HEK293 (cell line): ENCODE results near the gene TIMM44.

Experiments used
- CTCF ChIA-PET: fragments of 350-600 bp; formaldehyde crosslinking; extraction: SDS; loops from one replicate; lab custom pipeline; 2021; ENCODE audit warnings: antibody characterized with exemption; lab: Yijun Ruan, JAX
- POLR2A ChIA-PET: fragments of 300-600 bp; formaldehyde crosslinking; extraction: SDS; loops from one replicate; lab custom pipeline; 2020; ENCODE audit warnings: antibody characterized with exemption, inconsistent platforms; lab: Yijun Ruan, JAX
- H3K27ac ChIP-seq: fragments of 200-500 bp; sonication (Bioruptor generic); 2 replicates; pipeline ENCODE4 v1.5.1; 2014; ENCODE audit warnings: low read depth, low read length, control low read depth, inconsistent platforms; ENCODE audit errors: extremely low read depth
- H3K36me3 ChIP-seq, 2 experiments: fragments of 200-500 bp in 1 of 2; sonication (Bioruptor generic) in 1 of 2; 1 replicate in 1 of 2; 2 replicates in 1 of 2; pipeline ENCODE4 v1.5.1; 2014 to 2017; ENCODE audit warnings: inconsistent platforms in 2 of 2, low read length in 2 of 2; ENCODE audit not compliant: control insufficient read depth in 2 of 2, insufficient read depth in 1 of 2
- H3K4me1 ChIP-seq: fragments of 200-500 bp; sonication (Bioruptor generic); 2 replicates; pipeline ENCODE4 v1.5.1; 2014; ENCODE audit warnings: mild to moderate bottlenecking, low read length, inconsistent platforms; ENCODE audit not compliant: control insufficient read depth, insufficient read depth
- H3K4me3 ChIP-seq: 2 replicates; pipeline ENCODE4 v1.5.1; 2011; ENCODE audit warnings: low read depth, mild to moderate bottlenecking, control low read depth, low read length, moderate library complexity
- H3K9me3 ChIP-seq: fragments of 200-500 bp; sonication (Bioruptor generic); 2 replicates; pipeline ENCODE4 v1.5.1; 2014; ENCODE audit warnings: low read depth, low read length, inconsistent platforms; ENCODE audit not compliant: control insufficient read depth, insufficient read depth
- GLI4 ChIP-seq: fragments of 450-650 bp; formaldehyde crosslinking; IDR thresholded peaks from 2 replicates; pipeline ENCODE4 v1.5.1; 2016; ENCODE audit warnings: missing biosample characterization, missing genetic modification characterization
- HOXC10 ChIP-seq: sonication (generic); formaldehyde crosslinking; IDR thresholded peaks from 2 replicates; pipeline ENCODE4 v1.8.1; 2023; ENCODE audit warnings: mild to moderate bottlenecking, missing genetic modification reagents
- IKZF3 ChIP-seq: fragments of 450-650 bp; IDR thresholded peaks from 2 replicates; pipeline ENCODE4 v1.5.0; 2018; ENCODE audit warnings: missing biosample characterization, mild to moderate bottlenecking, missing genetic modification characterization, moderate library complexity
- KLF9 ChIP-seq: fragments of 450-650 bp; formaldehyde crosslinking; IDR thresholded peaks from 2 replicates; pipeline ENCODE4 v1.5.1; 2016; ENCODE audit warnings: missing biosample characterization, missing genetic modification characterization, low read depth
- PRDM1 ChIP-seq: fragments of 450-650 bp; formaldehyde crosslinking; IDR thresholded peaks from 2 replicates; pipeline ENCODE4; 2016; ENCODE audit warnings: missing biosample characterization, missing genetic modification characterization
- SP3 ChIP-seq: fragments of 450-650 bp; formaldehyde crosslinking; IDR thresholded peaks from 2 replicates; pipeline ENCODE4 v1.5.1; 2016; ENCODE audit warnings: missing biosample characterization, missing genetic modification characterization
- ZNF114 ChIP-seq: fragments of 450-650 bp; formaldehyde crosslinking; IDR thresholded peaks from 2 replicates; pipeline ENCODE4 v1.5.0; 2017; ENCODE audit warnings: missing biosample characterization, missing genetic modification characterization
- ZNF121 ChIP-seq: fragments of 450-650 bp; formaldehyde crosslinking; IDR thresholded peaks from 2 replicates; pipeline ENCODE4 v1.5.1; 2016; ENCODE audit warnings: missing biosample characterization, missing genetic modification characterization
- ZNF133 ChIP-seq: fragments of 450-650 bp; formaldehyde crosslinking; IDR thresholded peaks from 2 replicates; pipeline ENCODE4 v1.5.1; 2016; ENCODE audit warnings: missing biosample characterization, missing genetic modification characterization
- ZNF175 ChIP-seq: fragments of 450-650 bp; formaldehyde crosslinking; IDR thresholded peaks from 2 replicates; pipeline ENCODE4 v1.5.1; 2016; ENCODE audit warnings: missing biosample characterization, missing genetic modification characterization
- ZNF416 ChIP-seq: fragments of 450-650 bp; formaldehyde crosslinking; IDR thresholded peaks from 2 replicates; pipeline ENCODE4 v1.5.1; 2016; ENCODE audit warnings: missing biosample characterization, missing genetic modification characterization
- ZNF423 ChIP-seq: fragments of 450-650 bp; formaldehyde crosslinking; IDR thresholded peaks from 2 replicates; pipeline ENCODE4 v1.5.1; 2016; ENCODE audit warnings: missing biosample characterization, missing genetic modification characterization
- ZNF426 ChIP-seq: fragments of 450-650 bp; formaldehyde crosslinking; IDR thresholded peaks from 2 replicates; pipeline ENCODE4 v1.5.1; 2017; ENCODE audit warnings: missing biosample characterization, missing genetic modification characterization, mild to moderate bottlenecking, inconsistent platforms, moderate library complexity
- ZNF514 ChIP-seq: fragments of 450-650 bp; formaldehyde crosslinking; IDR thresholded peaks from 2 replicates; pipeline ENCODE4 v1.5.1; 2016; ENCODE audit warnings: missing biosample characterization, missing genetic modification characterization
- TF ChIP-seq, protein P1 (sequence below): fragments of 450-650 bp; formaldehyde crosslinking; IDR thresholded peaks from 2 replicates; pipeline ENCODE4 v1.5.1; 2016; ENCODE audit warnings: missing biosample characterization, missing genetic modification characterization
- TF ChIP-seq, protein P2 (sequence below): fragments of 450-650 bp; formaldehyde crosslinking; IDR thresholded peaks from 2 replicates; pipeline ENCODE4 v1.5.1; 2016; ENCODE audit warnings: missing biosample characterization, missing genetic modification characterization, borderline replicate concordance
- TF ChIP-seq, protein P3 (sequence below): fragments of 450-650 bp; formaldehyde crosslinking; IDR thresholded peaks from 2 replicates; pipeline ENCODE4 v1.5.1; 2016; ENCODE audit warnings: missing biosample characterization, missing genetic modification characterization, borderline replicate concordance
- TF ChIP-seq, protein P4 (sequence below): fragments of 450-650 bp; formaldehyde crosslinking; IDR thresholded peaks from 2 replicates; pipeline ENCODE4 v1.5.1; 2017; ENCODE audit warnings: missing biosample characterization, missing genetic modification characterization

Gene TIMM44

DNA sequence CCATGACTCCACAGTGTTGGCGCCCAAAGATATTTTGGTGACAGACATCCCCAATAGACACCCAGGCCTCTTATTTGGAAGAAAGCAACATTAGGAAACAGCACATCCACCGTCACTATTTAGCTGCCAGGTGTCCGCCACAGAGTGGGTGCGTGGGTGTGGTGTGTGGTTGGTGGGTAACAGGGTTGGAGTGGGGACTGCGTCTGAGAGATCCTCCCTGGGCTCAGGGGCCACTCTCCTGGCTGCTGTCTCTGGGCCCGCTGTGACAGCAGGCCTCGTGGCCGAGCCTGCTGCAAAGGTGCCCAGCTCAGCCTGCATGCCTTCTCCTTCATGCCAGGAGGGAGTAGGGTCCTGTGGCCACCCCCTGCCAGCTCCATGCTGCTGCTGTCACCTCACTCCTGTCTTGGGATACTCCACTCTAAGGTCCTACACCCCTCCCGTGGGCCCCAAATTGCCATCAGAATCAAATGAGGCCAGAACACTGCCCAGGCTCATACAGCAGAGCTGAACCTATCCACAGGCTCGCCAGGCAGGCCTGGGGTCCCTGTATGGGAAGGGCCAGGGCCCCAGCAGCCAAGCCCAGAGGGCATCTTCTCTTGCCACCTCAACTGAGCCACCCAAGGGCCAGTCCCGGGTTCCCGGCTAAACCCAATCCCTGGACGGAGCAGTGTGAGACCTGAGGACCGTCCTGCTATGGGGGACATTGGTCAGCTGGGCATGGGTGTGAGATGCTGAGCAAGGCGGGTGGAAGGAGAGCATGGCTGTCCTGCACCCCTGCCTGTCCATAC, 24.7 kb upstream of the TIMM44 start (continued):
- TF ChIP-seq ZNF426 (tag by site-specific recombination) (no peak), ZNF514 (tag by site-specific recombination) (no peak)
- TF ChIP-seq, protein P1, sequence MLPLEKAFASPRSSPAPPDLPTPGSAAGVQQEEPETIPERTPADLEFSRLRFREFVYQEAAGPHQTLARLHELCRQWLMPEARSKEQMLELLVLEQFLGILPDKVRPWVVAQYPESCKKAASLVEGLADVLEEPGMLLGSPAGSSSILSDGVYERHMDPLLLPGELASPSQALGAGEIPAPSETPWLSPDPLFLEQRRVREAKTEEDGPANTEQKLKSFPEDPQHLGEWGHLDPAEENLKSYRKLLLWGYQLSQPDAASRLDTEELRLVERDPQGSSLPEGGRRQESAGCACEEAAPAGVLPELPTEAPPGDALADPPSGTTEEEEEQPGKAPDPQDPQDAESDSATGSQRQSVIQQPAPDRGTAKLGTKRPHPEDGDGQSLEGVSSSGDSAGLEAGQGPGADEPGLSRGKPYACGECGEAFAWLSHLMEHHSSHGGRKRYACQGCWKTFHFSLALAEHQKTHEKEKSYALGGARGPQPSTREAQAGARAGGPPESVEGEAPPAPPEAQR (tag by site-specific recombination), result no peak

DNA sequence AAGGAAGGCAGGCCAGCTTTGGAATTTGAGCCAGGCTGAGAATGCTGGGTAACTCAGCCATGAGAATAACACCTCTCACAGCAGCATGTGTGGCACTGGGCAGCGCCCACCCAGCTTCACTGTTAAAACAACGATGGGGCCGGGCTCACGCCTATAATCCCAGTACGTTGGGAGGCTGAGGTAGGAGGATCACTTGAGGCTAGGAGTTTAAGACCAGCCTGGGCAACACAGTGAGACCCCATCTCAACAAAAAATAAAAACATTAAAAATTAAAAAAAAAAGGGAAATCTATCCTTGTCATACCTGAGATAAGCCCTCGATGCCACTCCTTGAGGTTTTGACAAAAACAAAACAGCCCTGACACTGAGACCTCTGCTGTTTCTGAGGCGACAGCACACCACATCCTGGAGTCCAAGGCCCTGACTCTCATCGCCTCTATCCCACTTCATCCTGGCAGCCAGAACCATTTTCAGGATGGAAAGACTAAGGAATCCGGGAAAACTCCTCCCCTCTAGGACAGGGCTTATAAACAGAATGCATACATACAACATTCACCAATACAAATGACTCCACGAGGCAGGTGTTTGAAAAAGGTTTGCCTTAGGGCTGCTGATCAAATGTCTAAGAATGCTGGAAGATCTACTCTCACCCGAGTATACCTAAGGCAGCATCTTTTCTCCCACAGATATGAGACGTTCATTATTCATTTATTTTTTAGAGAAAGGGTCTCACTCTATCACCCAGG, 22.6 kb upstream of the TIMM44 start:
- POLR2A ChIA-PET, result no interaction called here
- no peak for TF ChIP-seq ZNF133 (tag by site-specific recombination)
- TF ChIP-seq ZNF121 (tag by site-specific recombination), result peak; percentile 75; the same call in 1 of the 2 replicates
- CTCF ChIA-PET, result interaction anchor here (0.6 to 2.1 kb wide), 4 partner anchors 22 to 107 kb away, joined by 3 to 7 read pairs (median 3); no protein-coding TSS in a partner anchor
- no peak overlapping the region for H3K4me3 ChIP-seq
- H3K36me3 ChIP-seq, result peaks cover 48 to 95% of the 10 kb centered on the region in 2 experiments
- H3K4me1 ChIP-seq, result no peaks in the 10 kb centered on the region
- no peaks in the 10 kb centered on the region for H3K9me3 ChIP-seq
- H3K27ac ChIP-seq, result no peak overlapping the region

DNA sequence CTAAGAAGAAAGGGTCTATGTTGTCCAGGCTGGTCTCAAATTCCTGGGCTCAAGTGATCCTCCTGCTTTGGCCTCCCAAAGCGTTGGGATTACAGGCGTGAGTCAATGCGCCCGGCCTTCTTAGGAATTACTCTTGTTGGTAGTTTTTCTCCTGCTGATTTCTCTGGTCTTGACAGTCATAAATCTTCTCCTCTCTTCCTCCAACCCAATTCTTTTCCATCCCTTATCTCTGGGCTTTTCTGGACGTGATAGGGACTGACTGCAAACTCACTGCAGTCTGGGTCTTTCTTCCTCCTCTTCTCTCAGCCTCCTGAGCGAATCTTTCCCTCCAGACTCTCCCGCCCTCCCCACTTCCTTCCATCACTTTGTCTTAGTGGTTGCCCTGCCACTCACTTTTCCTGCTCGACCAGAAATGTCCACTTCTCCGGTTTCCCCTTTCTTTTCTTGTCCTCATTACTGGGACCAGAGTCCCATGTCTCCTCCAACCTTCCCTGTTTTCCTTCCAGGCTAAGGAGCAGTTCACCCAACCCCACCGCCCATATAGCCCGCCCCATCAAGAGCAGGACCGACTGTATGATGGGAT, 21.9 kb upstream of the TIMM44 start:
- H3K9me3 ChIP-seq, result no peaks in the 10 kb centered on the region
- POLR2A ChIA-PET, result no interaction called here
- H3K36me3 ChIP-seq, result peaks cover 48 to 94% of the 10 kb centered on the region in 2 experiments
- H3K27ac ChIP-seq, result no peak overlapping the region
- H3K4me3 ChIP-seq, result no peak overlapping the region
- CTCF ChIA-PET, result interaction anchor here (0.6 to 2.1 kb wide), 3 partner anchors 21 to 112 kb away, joined by 3 to 7 read pairs (median 3); no protein-coding TSS in a partner anchor
- TF ChIP-seq ZNF114 (tag by site-specific recombination) (no peak), PRDM1 (tag by site-specific recombination) (peak; percentile 65; the same call in 1 of the 2 replicates), KLF9 (tag by site-specific recombination) (no peak), GLI4 (tag by site-specific recombination) (no peak)
- H3K4me1 ChIP-seq, result no peaks in the 10 kb centered on the region

DNA sequence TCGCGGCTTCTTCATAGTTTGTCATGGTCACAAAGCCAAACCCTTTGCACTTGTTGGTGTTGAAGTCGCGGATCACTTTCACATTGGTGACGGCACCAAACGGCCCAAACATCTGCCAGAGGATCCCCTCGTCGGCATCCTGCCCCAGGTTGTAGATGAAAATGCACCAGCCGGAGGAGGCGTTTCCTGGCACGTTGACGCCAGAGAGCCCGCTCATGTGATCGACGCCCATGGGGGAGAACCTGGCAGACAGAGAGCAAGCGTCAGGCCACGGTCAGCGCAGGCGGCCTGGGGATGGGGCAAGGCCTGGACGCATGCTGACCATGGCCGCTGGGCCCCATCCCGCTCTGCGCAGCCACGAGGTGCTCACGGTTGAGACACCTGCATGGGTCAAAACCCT, 20.1 kb upstream of the TIMM44 start:
- ChIA-PET POLR2A (no interaction called here), CTCF (no interaction called here)
- H3K36me3 ChIP-seq, result peaks cover 37 to 94% of the 10 kb centered on the region in 2 experiments
- TF ChIP-seq, protein P2, sequence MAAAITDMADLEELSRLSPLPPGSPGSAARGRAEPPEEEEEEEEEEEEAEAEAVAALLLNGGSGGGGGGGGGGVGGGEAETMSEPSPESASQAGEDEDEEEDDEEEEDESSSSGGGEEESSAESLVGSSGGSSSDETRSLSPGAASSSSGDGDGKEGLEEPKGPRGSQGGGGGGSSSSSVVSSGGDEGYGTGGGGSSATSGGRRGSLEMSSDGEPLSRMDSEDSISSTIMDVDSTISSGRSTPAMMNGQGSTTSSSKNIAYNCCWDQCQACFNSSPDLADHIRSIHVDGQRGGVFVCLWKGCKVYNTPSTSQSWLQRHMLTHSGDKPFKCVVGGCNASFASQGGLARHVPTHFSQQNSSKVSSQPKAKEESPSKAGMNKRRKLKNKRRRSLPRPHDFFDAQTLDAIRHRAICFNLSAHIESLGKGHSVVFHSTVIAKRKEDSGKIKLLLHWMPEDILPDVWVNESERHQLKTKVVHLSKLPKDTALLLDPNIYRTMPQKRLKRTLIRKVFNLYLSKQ (tag by site-specific recombination), result no peak
- TF ChIP-seq SP3 (no peak), ZNF175 (no peak), ZNF423 (no peak), ZNF416 (tag by site-specific recombination) (no peak), IKZF3 (tag by site-specific recombination) (no peak), HOXC10 (CRISPR knock-in tag) (no peak), ZNF514 (tag by site-specific recombination) (no peak)
- TF ChIP-seq, protein P3, sequence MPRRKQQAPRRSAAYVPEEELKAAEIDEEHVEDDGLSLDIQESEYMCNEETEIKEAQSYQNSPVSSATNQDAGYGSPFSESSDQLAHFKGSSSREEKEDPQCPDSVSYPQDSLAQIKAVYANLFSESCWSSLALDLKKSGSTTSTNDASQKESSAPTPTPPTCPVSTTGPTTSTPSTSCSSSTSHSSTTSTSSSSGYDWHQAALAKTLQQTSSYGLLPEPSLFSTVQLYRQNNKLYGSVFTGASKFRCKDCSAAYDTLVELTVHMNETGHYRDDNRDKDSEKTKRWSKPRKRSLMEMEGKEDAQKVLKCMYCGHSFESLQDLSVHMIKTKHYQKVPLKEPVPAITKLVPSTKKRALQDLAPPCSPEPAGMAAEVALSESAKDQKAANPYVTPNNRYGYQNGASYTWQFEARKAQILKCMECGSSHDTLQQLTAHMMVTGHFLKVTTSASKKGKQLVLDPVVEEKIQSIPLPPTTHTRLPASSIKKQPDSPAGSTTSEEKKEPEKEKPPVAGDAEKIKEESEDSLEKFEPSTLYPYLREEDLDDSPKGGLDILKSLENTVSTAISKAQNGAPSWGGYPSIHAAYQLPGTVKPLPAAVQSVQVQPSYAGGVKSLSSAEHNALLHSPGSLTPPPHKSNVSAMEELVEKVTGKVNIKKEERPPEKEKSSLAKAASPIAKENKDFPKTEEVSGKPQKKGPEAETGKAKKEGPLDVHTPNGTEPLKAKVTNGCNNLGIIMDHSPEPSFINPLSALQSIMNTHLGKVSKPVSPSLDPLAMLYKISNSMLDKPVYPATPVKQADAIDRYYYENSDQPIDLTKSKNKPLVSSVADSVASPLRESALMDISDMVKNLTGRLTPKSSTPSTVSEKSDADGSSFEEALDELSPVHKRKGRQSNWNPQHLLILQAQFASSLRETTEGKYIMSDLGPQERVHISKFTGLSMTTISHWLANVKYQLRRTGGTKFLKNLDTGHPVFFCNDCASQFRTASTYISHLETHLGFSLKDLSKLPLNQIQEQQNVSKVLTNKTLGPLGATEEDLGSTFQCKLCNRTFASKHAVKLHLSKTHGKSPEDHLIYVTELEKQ (tag by site-specific recombination), result no peak
- TF ChIP-seq, protein P4, sequence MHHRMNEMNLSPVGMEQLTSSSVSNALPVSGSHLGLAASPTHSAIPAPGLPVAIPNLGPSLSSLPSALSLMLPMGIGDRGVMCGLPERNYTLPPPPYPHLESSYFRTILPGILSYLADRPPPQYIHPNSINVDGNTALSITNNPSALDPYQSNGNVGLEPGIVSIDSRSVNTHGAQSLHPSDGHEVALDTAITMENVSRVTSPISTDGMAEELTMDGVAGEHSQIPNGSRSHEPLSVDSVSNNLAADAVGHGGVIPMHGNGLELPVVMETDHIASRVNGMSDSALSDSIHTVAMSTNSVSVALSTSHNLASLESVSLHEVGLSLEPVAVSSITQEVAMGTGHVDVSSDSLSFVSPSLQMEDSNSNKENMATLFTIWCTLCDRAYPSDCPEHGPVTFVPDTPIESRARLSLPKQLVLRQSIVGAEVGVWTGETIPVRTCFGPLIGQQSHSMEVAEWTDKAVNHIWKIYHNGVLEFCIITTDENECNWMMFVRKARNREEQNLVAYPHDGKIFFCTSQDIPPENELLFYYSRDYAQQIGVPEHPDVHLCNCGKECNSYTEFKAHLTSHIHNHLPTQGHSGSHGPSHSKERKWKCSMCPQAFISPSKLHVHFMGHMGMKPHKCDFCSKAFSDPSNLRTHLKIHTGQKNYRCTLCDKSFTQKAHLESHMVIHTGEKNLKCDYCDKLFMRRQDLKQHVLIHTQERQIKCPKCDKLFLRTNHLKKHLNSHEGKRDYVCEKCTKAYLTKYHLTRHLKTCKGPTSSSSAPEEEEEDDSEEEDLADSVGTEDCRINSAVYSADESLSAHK, result no peak

More for the DNA sequence above, 20.1 kb upstream of the TIMM44 start:
- no peak overlapping the region for H3K4me3 ChIP-seq
- H3K4me1 ChIP-seq, result no peaks in the 10 kb centered on the region
- no peaks in the 10 kb centered on the region for H3K9me3 ChIP-seq
- H3K27ac ChIP-seq, result no peak overlapping the region
